SK-N-SH (cell line): ENCODE results near the gene SEC14L6. TPM values are rescaled to one million over a fixed set of nuclear protein-coding genes. Genes with fewer than 3 reads are reported as not detected.

Experiments used
- CTCF ChIA-PET: fragments of 300-600, 350-600 bp; formaldehyde crosslinking; extraction: SDS; loops from one replicate; lab custom pipeline; 2021; lab: Yijun Ruan, JAX
- POLR2A ChIA-PET: fragments of 350-600 bp; sonication (Branson Sonifier 250); formaldehyde crosslinking; extraction: SDS; loops from one replicate; lab custom pipeline; 2020; ENCODE audit warnings: antibody characterized with exemption, inconsistent platforms; lab: Yijun Ruan, JAX
- DNase-seq: peaks from one replicate; pipeline ENCODE4 v3.0.0; 2012
- H2AFZ ChIP-seq: fragments of 200-600 bp; sonication (generic); 2 replicates; pipeline ENCODE4 v1.8.1; 2016; ENCODE audit warnings: antibody characterized with exemption, mild to moderate bottlenecking, low read depth
- H3F3A ChIP-seq: fragments of 200-600 bp; sonication (generic); replicated peaks from 2 replicates; pipeline ENCODE3; 2016; ENCODE audit warnings: antibody characterized with exemption, mild to moderate bottlenecking; ENCODE audit not compliant: insufficient read depth
- H3K27ac ChIP-seq, 2 experiments: fragments of 200-500 bp in 1 of 2; fragments of 200-600 bp in 1 of 2; sonication (Bioruptor generic) in 1 of 2; sonication (generic), shearing (Covaris generic) in 1 of 2; 2 replicates each; pipeline versions ENCODE4 v1.5.1 to v1.6.1; 2014 to 2016; ENCODE audit warnings: low read depth in 2 of 2, inconsistent platforms in 1 of 2, low read length in 1 of 2, mild to moderate bottlenecking in 1 of 2, mixed read lengths in 1 of 2
- H3K27me3 ChIP-seq: fragments of 200-600 bp; sonication (generic), shearing (Covaris generic); 2 replicates; pipeline ENCODE4 v1.6.1; 2016; ENCODE audit warnings: mixed run types; ENCODE audit not compliant: insufficient read depth
- H3K36me3 ChIP-seq, 2 experiments: fragments of 200-500 bp in 1 of 2; fragments of 200-600 bp in 1 of 2; sonication (Bioruptor generic) in 1 of 2; sonication (generic) in 1 of 2; replicated peaks in 1 of 2; 2 replicates each; pipeline versions ENCODE3 to v1.5.1; 2014 to 2016; ENCODE audit warnings: low read length in 1 of 2, mild to moderate bottlenecking in 1 of 2; ENCODE audit not compliant: insufficient read depth in 2 of 2, control insufficient read depth in 1 of 2
- H3K4me1 ChIP-seq, 2 experiments: fragments of 200-500 bp in 1 of 2; fragments of 200-600 bp in 1 of 2; sonication (Bioruptor generic) in 1 of 2; sonication (generic), shearing (Covaris generic) in 1 of 2; 2 replicates each; pipeline versions ENCODE4 v1.5.1 to v1.6.1; 2014 to 2016; ENCODE audit warnings: low read depth in 1 of 2, low read length in 1 of 2, mixed run types in 1 of 2; ENCODE audit not compliant: insufficient read depth in 2 of 2, control insufficient read depth in 1 of 2
- H3K4me2 ChIP-seq: fragments of 200-600 bp; sonication (generic), shearing (Covaris generic); 2 replicates; pipeline ENCODE4 v1.6.1; 2017; ENCODE audit warnings: mixed run types
- H3K4me3 ChIP-seq, 2 experiments: fragments of 200-500 bp in 1 of 2; fragments of 200-600 bp in 1 of 2; sonication (Bioruptor generic) in 1 of 2; sonication (generic), shearing (Covaris generic) in 1 of 2; 2 replicates each; pipeline versions ENCODE4 v1.5.1 to v1.8.1; 2014 to 2016; ENCODE audit warnings: low read depth in 2 of 2, inconsistent platforms in 1 of 2, low read length in 1 of 2, mild to moderate bottlenecking in 1 of 2, mixed read lengths in 1 of 2, moderate library complexity in 1 of 2
- H3K79me2 ChIP-seq: fragments of 200-600 bp; sonication (generic); 2 replicates; pipeline ENCODE4 v1.8.1; 2017; ENCODE audit warnings: mild to moderate bottlenecking; ENCODE audit not compliant: insufficient read depth
- H3K9ac ChIP-seq: fragments of 200-600 bp; sonication (generic); 2 replicates; pipeline ENCODE4 v1.6.1; 2017; ENCODE audit warnings: mixed run types
- H3K9me2 ChIP-seq: fragments of 200-600 bp; sonication (generic); 2 replicates; pipeline ENCODE4 v1.6.1; 2017; ENCODE audit warnings: mixed run types
- H3K9me3 ChIP-seq: fragments of 200-600 bp; sonication (generic); 2 replicates; pipeline ENCODE4 v1.6.1; 2017; ENCODE audit warnings: mixed run types, mild to moderate bottlenecking, moderate library complexity
- H4K20me1 ChIP-seq: fragments of 200-600 bp; sonication (generic); 2 replicates; pipeline ENCODE4 v1.6.1; 2017; ENCODE audit warnings: mild to moderate bottlenecking, mixed run types; ENCODE audit not compliant: insufficient read depth
- EZH2phosphoT487 ChIP-seq: fragments of 200-600 bp; sonication (generic); IDR thresholded peaks from 2 replicates; pipeline ENCODE4 v1.6.1; 2017; ENCODE audit warnings: low read depth, mixed run types, mild to moderate bottlenecking, antibody characterized with exemption, moderate library complexity, borderline replicate concordance
- GABPA ChIP-seq: IDR thresholded peaks from 2 replicates; pipeline ENCODE4 v1.4.0; 2012; ENCODE audit warnings: low read depth, mild to moderate bottlenecking
- GATA2 ChIP-seq: sonication (generic); formaldehyde crosslinking; IDR thresholded peaks from 2 replicates; pipeline ENCODE4 v1.5.0; 2020; ENCODE audit warnings: mild to moderate bottlenecking, missing genetic modification reagents
- MEF2A ChIP-seq: IDR thresholded peaks from 2 replicates; pipeline ENCODE4 v1.4.0; 2012; ENCODE audit warnings: low read depth, borderline replicate concordance
- MXI1 ChIP-seq: IDR thresholded peaks from 2 replicates; pipeline ENCODE4 v1.6.1; 2012; ENCODE audit warnings: mild to moderate bottlenecking, low read depth, low read length, improper control_type of control experiment
- NFIC ChIP-seq: IDR thresholded peaks from 2 replicates; pipeline ENCODE4 v1.4.0; 2012; ENCODE audit warnings: borderline replicate concordance
- NRF1 ChIP-seq: IDR thresholded peaks from 2 replicates; pipeline ENCODE4 v1.6.1; 2012; ENCODE audit warnings: low read depth, mild to moderate bottlenecking, low read length
- POLR2AphosphoS5 ChIP-seq: IDR thresholded peaks from 2 replicates; pipeline ENCODE4 v1.6.1; 2012; ENCODE audit warnings: low read depth, low read length
- RAD21 ChIP-seq: IDR thresholded peaks from 2 replicates; pipeline ENCODE4 v1.6.1; 2012; ENCODE audit warnings: mild to moderate bottlenecking, low read length
- RCOR1 ChIP-seq: fragments of 150-350 bp; IDR thresholded peaks from 2 replicates; pipeline ENCODE4 v1.6.1; 2017; ENCODE audit warnings: antibody characterized with exemption, low read length
- RFX5 ChIP-seq: IDR thresholded peaks from 2 replicates; pipeline ENCODE4 v1.6.1; 2012; ENCODE audit warnings: mild to moderate bottlenecking, improper control_type of control experiment, low read length
- SMC3 ChIP-seq: IDR thresholded peaks from 2 replicates; pipeline ENCODE4 v1.6.1; 2012; ENCODE audit warnings: low read depth, low read length, improper control_type of control experiment
- TCF12 ChIP-seq: IDR thresholded peaks from 2 replicates; pipeline ENCODE4 v1.4.0; 2012
- TEAD4 ChIP-seq: IDR thresholded peaks from 2 replicates; pipeline ENCODE4 v1.4.0; 2012; ENCODE audit warnings: mild to moderate bottlenecking, borderline replicate concordance; ENCODE audit not compliant: insufficient read depth
- USF1 ChIP-seq: IDR thresholded peaks from 2 replicates; pipeline ENCODE4 v1.4.0; 2012; ENCODE audit warnings: low read depth, borderline replicate concordance
- YY1 ChIP-seq: IDR thresholded peaks from 2 replicates; pipeline ENCODE4 v1.4.0; 2012; ENCODE audit warnings: low read depth, mild to moderate bottlenecking
- WGBS: methylation state at CpG from one replicate; pipeline ENCODE4 v1.1.6; 2017; ENCODE audit warnings: low lambda C conversion rate; 5-methylcytosine and 5-hydroxymethylcytosine counted together
- polyA plus RNA-seq, 3 experiments: library from polyadenylated mRNA; depleted of rRNA; stranded (reverse); fragments of >200 nt; gene quantifications; 2 replicates each; pipeline ENCODE4 v1.2.3, GENCODE V29; 2012
- TF ChIP-seq, protein P1 (sequence below): IDR thresholded peaks from 2 replicates; pipeline ENCODE4 v1.6.1; 2012; ENCODE audit warnings: mild to moderate bottlenecking, low read depth, low read length, moderate library complexity
- TF ChIP-seq, protein P2 (sequence below): fragments of 200-600 bp; sonication (generic); IDR thresholded peaks from 2 replicates; pipeline ENCODE4 v1.6.1; 2017; ENCODE audit warnings: antibody characterized with exemption, mild to moderate bottlenecking, moderate library complexity

SEC14L6 gene
- polyA plus RNA-seq, 1 of the 3 experiments (the other 2 are of a cell fraction): not detected

DNA sequence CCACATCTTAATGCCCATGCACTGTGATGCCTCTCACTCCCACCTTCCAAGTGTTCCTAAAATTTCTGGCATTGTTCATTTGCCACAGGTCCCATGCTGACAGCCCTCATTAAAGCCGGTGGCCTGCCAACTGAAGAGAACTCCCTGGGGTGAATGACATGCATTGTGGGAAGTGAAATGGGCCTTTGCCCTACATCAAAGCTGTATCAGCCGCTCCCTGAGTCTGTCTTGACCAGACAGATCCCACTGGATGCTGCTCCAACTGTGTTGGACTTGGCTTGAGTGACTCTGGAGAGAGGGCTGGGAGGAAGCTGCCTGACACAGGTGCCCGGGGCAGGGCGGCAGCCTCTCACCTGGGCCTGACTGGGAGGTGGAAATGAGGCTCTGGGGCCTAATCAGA, 32.3 kb downstream of the SEC14L6 start:
- POLR2A ChIA-PET: interaction anchor here (1.4 kb wide), 1 partner anchor 10 kb away, joined by 3 read pairs; no protein-coding TSS in a partner anchor

More for the DNA sequence above, 32.3 kb downstream of the SEC14L6 start:
- DNase-seq: no peak
- no peak overlapping the region for H3K4me2 ChIP-seq
- H3K9me2 ChIP-seq: no peaks in the 10 kb centered on the region
- no peaks in the 10 kb centered on the region for H4K20me1 ChIP-seq
- WGBS: 65% methylated on average over 2 of the region's 4 CpGs
- no peaks in the 10 kb centered on the region for H3K4me1 ChIP-seq
- H3K4me3 ChIP-seq: no peak overlapping the region
- TF ChIP-seq NRF1 (no peak), YY1 (no peak), TEAD4 (no peak), RAD21 (no peak), MXI1 (no peak), POLR2AphosphoS5 (no peak), GABPA (no peak), EZH2phosphoT487 (no peak), NFIC (no peak), USF1 (no peak), TCF12 (no peak), SMC3 (no peak), RFX5 (no peak), MEF2A (no peak), RCOR1 (no peak), GATA2 (CRISPR knock-in tag) (no peak)
- TF ChIP-seq, protein P1, sequence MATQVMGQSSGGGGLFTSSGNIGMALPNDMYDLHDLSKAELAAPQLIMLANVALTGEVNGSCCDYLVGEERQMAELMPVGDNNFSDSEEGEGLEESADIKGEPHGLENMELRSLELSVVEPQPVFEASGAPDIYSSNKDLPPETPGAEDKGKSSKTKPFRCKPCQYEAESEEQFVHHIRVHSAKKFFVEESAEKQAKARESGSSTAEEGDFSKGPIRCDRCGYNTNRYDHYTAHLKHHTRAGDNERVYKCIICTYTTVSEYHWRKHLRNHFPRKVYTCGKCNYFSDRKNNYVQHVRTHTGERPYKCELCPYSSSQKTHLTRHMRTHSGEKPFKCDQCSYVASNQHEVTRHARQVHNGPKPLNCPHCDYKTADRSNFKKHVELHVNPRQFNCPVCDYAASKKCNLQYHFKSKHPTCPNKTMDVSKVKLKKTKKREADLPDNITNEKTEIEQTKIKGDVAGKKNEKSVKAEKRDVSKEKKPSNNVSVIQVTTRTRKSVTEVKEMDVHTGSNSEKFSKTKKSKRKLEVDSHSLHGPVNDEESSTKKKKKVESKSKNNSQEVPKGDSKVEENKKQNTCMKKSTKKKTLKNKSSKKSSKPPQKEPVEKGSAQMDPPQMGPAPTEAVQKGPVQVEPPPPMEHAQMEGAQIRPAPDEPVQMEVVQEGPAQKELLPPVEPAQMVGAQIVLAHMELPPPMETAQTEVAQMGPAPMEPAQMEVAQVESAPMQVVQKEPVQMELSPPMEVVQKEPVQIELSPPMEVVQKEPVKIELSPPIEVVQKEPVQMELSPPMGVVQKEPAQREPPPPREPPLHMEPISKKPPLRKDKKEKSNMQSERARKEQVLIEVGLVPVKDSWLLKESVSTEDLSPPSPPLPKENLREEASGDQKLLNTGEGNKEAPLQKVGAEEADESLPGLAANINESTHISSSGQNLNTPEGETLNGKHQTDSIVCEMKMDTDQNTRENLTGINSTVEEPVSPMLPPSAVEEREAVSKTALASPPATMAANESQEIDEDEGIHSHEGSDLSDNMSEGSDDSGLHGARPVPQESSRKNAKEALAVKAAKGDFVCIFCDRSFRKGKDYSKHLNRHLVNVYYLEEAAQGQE: no peak
- TF ChIP-seq, protein P2, sequence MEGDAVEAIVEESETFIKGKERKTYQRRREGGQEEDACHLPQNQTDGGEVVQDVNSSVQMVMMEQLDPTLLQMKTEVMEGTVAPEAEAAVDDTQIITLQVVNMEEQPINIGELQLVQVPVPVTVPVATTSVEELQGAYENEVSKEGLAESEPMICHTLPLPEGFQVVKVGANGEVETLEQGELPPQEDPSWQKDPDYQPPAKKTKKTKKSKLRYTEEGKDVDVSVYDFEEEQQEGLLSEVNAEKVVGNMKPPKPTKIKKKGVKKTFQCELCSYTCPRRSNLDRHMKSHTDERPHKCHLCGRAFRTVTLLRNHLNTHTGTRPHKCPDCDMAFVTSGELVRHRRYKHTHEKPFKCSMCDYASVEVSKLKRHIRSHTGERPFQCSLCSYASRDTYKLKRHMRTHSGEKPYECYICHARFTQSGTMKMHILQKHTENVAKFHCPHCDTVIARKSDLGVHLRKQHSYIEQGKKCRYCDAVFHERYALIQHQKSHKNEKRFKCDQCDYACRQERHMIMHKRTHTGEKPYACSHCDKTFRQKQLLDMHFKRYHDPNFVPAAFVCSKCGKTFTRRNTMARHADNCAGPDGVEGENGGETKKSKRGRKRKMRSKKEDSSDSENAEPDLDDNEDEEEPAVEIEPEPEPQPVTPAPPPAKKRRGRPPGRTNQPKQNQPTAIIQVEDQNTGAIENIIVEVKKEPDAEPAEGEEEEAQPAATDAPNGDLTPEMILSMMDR: no peak
- no peaks in the 10 kb centered on the region for H3K9me3 ChIP-seq
- no peaks in the 10 kb centered on the region for H3F3A ChIP-seq
- CTCF ChIA-PET: interaction anchor here (0.9 kb wide), 1 partner anchor 87 kb away, joined by 4 read pairs; no protein-coding TSS in a partner anchor
- no peak overlapping the region for H3K27ac ChIP-seq
- H3K79me2 ChIP-seq: no peaks in the 10 kb centered on the region
- no peaks in the 10 kb centered on the region for H3K36me3 ChIP-seq
- H3K27me3 ChIP-seq: peaks cover 7% of the 10 kb centered on the region; the same call in 1 of the 2 replicates
- no peak overlapping the region for H3K9ac ChIP-seq
- no peak overlapping the region for H2AFZ ChIP-seq
